T-helper 1 cell treated with Interleukin-12 subunit alpha and Interleukin-12 subunit beta and Interleukin-4 antibody, amounts not matched to agents 30 ng/mL and 1 ng/mL, for 36 hours (primary cell): ENCODE data around the gene FREM1. TPM values are rescaled to one million over a fixed set of nuclear protein-coding genes. Genes with fewer than 3 reads are reported as not detected.
"Not testable (repeated sequence)": the region's sequence is repeated elsewhere in the genome, so short reads cannot be mapped to it uniquely, and the experiment has no call there.

Experiments used
- intact Hi-C: fragments of 100-400 bp; cut with micrococcal nuclease; formaldehyde crosslinking; loops from one replicate; pipeline ENCODE4 v1.15.1; 2024
- total RNA-seq: library from RNA; stranded (reverse); gene quantifications from 2 replicates; pipeline ENCODE4 v1.2.3, GENCODE V29; 2022

FREM1 gene, protein sequence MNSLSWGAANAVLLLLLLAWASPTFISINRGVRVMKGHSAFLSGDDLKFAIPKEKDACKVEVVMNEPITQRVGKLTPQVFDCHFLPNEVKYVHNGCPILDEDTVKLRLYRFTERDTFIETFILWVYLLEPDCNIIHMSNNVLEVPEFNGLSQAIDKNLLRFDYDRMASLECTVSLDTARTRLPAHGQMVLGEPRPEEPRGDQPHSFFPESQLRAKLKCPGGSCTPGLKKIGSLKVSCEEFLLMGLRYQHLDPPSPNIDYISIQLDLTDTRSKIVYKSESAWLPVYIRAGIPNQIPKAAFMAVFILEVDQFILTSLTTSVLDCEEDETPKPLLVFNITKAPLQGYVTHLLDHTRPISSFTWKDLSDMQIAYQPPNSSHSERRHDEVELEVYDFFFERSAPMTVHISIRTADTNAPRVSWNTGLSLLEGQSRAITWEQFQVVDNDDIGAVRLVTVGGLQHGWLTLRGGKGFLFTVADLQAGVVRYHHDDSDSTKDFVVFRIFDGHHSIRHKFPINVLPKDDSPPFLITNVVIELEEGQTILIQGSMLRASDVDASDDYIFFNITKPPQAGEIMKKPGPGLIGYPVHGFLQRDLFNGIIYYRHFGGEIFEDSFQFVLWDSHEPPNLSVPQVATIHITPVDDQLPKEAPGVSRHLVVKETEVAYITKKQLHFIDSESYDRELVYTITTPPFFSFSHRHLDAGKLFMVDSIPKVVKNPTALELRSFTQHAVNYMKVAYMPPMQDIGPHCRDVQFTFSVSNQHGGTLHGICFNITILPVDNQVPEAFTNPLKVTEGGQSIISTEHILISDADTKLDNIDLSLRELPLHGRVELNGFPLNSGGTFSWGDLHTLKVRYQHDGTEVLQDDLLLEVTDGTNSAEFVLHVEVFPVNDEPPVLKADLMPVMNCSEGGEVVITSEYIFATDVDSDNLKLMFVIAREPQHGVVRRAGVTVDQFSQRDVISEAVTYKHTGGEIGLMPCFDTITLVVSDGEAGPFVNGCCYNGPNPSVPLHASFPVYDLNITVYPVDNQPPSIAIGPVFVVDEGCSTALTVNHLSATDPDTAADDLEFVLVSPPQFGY (N-terminal part only)
- 0.02 TPM in 1 of 2 replicates, not detected in the other for total RNA-seq

- intact Hi-C loops: no loop called here
Measured at GRCh38 chr9:14909961-14910805, at the start of gene FREM1. FREM1 (minus strand) TSS chr9:14910428; CDS start chr9:14868977, 41,451 bp downstream.

DNA sequence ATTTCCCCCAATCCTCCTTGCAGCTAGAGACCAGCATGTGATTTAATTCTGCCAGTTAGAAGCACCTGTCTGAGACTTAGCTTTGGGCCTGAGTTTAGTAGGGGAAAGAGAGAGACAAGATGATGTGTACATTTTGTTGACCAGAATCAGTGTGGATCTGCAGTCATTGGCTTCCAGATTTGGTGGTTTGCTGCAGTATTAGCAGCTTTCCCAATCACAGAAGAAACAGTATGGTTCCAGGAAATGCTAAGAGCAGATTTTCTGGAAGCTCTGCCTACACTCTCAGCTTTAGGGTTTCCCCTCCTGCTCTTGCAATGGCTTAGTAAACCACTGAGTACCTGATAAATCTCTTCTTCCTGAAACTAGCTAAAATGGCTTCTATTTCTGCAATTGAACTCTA lies 48.8 kb upstream of the FREM1 start:
- intact Hi-C loops: loop anchor here (1.0 to 10.0 kb wide), 3 partner anchors 33 to 637 kb away; no protein-coding TSS in a partner anchor

DNA sequence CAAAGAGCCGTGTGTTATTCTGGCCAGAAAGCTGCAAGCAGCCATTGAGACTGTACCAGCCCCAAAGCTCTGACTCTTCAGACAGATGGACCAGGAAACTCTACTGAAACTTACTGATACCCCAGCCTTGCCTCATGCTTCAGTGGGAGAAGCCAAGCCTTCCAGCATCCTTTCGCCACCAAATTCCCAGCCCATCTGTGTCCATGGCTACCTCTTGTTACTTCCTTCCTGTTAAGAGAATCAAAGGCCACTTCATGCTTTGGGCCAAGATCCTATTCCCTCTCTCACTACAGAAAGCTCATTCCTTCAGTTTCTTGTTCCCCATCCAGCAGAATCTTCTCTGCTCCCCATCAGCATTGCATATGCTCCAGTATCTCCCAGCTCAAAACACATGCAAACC lies 46.9 kb upstream of the FREM1 start:
- intact Hi-C loops: loop anchor here (5.0 to 10.0 kb wide), 2 partner anchors 338 to 635 kb away; no protein-coding TSS in a partner anchor

DNA sequence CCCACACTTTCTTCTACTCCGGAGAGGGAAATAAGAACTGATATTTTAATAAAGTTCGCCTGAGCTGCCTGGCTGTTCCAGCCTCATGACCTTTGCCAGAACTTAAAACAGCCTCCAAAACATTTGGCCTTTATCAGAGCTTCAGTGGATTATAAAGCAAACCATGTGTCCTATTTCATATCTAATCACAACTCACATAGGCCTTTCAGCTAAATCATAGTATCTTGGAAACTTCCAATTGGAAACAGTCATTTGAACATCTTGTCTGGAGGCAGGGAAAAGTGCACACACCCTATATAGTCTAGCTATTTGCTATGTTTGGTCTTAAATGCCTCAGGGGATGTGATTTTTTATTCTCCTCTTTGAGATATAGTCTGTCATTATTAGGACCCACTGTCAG lies 46.0 kb upstream of the FREM1 start:
- intact Hi-C loops: loop anchor here (5.0 to 10.0 kb wide), 2 partner anchors 339 to 634 kb away; no protein-coding TSS in a partner anchor

GRCh38 chr9:14945351-14945750 lies 35.1 kb upstream of the FREM1 start:
- intact Hi-C loops: no loop called here

- intact Hi-C loops: no loop called here
Measured at GRCh38 chr9:14941501-14942405, 31.5 kb upstream of the FREM1 start.

- intact Hi-C loops: no loop called here
Measured at GRCh38 chr9:14939378-14939777, 29.1 kb upstream of the FREM1 start.

DNA sequence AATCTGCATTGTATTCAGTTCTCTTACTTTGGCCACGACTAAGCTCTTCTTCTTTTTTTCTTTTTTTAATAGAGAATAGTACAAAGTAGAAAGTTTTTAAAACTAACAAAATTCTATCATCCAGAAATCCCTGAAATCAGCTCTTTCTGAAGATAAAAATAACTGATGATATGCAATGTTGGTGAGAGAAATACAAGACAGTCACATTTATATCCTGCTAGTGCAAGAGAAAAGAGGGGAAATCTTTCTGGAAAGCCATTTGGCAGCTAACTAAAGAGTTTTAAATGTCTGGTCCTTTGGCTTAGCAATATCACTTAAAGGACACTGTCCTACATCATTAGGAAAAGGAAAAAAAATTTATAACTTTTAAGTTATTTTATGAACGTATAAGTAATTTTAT lies 27.0 kb upstream of the FREM1 start:
- intact Hi-C loops: no loop called here

DNA sequence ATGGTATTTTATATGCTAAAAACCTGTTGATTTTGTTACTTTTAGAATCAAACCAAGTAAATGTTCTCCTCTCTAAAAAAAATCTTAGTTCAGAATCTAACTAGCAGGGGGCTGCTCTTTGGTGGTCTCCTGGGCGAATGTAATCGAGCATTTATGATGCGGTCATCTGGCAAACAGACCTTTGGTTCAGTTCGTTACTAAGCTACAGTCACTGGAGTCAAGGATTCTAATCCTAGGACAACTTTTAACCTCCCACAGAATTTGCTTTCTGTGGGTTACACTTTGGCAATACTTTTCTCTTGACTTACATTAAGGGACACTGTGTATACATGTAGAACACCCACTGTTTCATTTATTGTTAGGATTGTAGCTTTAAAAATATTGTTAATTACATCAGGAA lies 26.3 kb upstream of the FREM1 start:
- intact Hi-C loops: no loop called here

DNA sequence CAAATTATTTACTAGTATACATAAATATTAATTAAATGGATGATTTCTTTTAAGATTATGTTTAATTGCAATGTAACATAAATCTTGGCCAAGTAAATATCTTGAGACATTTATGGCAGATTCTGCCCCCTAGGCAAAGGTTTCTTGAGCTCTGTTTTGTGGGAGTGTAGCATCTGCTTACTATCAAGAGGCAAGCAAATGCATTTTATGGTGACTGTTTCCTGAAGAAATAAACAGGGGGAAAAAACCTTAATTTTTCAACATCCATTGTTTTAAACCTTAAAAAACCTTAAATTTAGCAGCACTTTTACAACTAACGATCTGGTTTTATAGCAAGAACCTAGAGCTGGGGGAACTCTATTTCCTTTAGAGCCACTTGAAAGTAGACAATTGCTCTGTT lies 25.7 kb upstream of the FREM1 start:
- intact Hi-C loops: no loop called here

DNA sequence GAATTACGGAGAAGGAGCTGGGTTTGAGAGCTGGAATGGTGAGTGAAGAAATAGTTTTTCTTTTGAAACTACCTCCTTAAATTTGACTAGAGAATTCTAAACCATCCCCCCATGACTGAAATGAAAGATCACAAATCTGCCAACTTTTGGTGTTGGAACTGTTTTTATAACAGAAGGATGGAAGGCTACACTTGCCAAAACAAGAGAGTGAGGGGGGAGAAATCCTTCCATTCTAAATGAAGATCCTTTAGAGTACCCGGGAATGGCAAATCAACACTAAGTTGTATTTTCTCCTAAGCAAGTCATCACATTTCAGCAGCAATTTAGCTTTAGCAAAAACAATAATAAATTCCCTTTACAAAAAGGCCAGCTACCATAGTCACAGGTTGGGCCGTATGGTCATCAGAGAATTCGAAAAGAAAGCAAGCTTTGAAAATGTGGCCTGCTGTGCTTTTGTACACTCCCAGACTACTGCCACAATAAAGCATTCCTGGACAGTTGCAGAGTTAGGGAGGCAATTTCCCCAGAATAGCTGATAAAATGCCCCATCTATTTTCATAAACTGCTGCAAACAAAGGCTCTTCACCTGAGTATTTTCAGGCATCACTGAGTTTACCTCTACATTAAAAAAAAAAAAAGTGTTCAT lies 25.0 kb upstream of the FREM1 start:
- intact Hi-C loops: no loop called here

GRCh38 chr9:14932641-14933040 lies 22.4 kb upstream of the FREM1 start:
- intact Hi-C loops: no loop called here

GRCh38 chr9:14932231-14932630 lies 22.0 kb upstream of the FREM1 start:
- intact Hi-C loops: no loop called here

DNA sequence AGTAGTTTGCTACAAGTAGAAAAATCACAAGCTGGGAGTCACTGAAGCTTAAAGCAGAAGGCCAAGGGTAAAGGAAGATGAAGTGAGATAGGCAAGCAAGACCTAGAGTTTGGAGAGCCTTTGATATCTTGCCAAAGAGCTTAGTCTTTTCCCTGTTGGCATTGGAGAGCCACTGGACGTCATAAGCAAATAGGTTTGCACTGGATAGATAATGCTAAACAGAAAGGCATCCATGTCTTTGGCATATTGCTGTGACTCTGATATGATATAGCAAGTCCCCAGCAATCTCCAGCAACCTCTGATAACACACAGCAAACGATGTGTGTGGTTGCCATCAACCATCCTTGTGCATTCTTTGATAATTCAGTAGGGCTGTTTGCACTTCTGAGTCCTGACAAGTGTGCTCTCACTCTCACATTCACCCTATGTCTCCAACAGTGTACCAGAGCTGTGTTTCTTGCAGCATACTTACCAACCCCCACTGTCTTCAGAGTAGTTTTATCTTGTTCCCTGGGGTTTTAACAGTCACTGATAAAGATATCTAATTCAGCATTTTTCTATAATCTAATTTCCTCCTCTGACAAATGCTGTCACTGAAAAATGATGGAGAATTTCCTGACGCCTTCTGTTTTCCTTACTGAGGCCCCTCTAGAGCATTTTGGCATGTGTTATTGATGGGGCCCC lies 16.9 kb upstream of the FREM1 start:
- intact Hi-C loops: no loop called here

DNA sequence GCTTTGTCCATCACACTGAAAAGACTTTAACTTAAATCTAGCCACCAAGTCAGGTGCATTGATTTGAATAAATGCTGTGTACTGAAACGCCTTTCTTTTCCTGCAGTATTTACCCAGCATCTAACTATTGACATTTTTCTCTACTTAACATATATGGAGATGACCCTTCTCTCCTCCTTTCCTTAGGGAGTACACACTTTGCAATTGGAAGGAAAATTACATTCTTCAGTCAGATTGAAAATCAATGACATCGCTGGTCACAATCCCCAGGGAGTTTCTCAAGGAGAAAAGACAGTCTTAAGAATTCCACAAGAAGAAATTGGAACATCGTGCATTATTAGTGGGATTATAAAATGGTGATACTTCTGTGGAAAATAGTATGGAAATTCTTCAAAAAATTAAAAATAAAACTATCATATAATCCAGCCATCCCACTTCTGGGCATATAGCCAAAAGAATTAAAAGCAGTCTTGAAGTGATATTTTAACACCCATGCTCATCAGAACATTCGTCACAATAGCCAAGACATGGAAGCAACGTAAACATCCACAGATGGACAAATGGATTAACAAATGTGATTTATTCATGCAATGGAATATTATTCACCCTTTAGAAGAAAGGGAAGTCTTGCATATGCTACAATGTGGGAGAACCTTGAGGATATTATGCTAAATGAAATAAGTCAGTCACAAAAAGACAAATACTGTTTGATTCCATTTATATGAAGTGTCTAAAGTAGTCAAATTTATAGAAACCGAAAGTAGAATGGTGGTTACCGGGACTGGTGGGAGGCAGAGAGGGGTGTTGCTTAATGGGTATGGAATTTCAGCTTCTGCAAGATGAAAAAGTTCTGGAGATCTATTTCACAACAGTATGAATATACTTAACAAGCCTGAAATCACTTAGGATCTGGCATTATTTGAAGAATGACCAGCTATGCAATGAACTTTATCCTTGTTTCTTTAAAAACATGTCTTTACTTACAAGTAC lies 14.3 kb upstream of the FREM1 start:
- intact Hi-C loops: no loop called here

GRCh38 chr9:14923701-14924100 lies 13.5 kb upstream of the FREM1 start:
- intact Hi-C loops: no loop called here

DNA sequence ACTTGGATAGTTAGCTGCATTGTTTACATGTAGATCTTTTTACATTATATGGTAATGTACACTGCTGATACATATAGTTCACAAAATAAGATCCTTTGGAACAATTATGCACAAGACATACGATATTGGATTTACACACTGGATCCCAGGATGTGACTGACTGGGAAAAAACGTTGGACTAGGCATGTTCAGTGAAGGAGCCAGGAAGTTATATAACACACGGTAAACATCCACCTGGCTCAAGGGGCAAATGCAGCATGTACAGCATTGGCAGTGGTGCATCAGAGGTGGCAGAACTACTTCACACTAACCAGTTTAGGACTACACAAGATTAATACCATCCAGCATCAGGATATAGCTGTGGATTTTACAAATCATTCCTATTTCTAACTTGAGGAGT lies 10.6 kb upstream of the FREM1 start:
- intact Hi-C loops: not testable (repeated sequence)
